Effector CD4-positive, alpha-beta T cell (primary cell): ENCODE measurements around the gene SRGAP1.

ENCODE experiments used
- DNase-seq: peaks from one replicate; pipeline ENCODE4 v3.0.0-alpha.2; 2020

SRGAP1 gene

GRCh38 chr12:63911341-63911740 is 66.8 kb downstream of the SRGAP1 start:
- DNase-seq: no peak

- no peak for DNase-seq
Measured at GRCh38 chr12:63912651-63913050, 68.2 kb downstream of the SRGAP1 start.

GRCh38 chr12:63913929-63914328 is 69.4 kb downstream of the SRGAP1 start:
- no peak for DNase-seq

- DNase-seq: no peak
Measured at GRCh38 chr12:63915105-63915800, 70.8 kb downstream of the SRGAP1 start.

DNA sequence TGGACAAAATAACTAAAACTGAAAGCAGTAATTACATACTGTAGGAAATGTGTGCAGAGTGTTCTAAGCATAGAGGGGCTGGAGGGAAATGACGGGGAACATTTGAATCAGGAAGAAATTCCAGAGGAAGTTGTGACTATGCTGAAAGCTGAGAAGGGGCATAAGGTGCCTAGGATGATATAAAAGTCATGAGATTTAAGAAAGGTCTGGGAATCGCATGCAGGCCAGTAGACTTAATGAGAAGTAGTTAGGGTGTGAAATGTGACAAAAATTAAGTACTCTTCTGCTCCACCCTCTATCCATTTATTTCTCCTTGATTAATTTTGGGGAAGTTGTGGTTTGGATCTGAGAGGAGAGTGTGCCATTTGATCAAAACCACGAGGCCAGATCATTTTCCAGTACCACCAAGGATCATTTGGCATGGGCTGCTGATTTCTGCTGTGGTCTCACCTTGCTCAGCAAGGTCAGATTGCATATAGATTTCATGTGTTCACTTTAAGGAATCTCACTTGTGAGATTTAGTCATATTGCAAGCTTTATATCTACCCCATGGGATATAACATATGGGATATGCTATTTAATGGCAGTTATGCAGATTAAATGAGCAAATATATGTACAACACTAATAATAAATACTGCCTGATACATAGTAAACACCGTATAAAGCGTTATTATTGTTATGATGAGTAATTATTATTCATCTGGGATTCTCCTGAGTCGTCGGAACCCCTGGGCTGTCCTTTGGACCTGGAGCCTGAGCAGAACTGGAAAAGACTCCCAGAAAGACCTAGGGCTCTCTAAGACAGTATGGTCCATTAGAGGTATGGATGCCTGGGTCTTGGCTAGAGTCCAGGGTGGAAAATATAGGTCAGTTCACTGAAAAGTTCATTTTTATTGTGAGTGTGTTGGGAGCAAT is 72.3 kb downstream of the SRGAP1 start:
- no peak for DNase-seq

DNA sequence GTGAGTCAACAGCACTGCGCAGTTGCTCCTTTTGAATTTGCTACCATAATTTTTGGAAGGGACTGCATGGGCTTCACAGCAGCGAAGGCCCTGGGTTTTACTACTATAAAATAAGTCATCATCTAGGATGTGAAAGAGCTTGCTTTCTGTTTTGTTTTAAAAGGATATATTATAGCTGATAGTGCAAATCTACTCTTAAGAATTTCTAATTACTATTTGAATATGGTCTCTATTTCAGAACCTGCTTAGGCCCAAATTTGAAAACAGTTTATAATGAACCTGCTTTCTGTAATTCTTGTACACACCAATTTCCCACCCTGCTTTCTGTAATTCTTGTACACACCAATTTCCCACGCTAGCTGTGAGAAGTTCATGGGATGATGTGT is 73.0 kb downstream of the SRGAP1 start:
- DNase-seq: no peak

- DNase-seq: no peak
Measured at GRCh38 chr12:63917864-63918799, 73.6 kb downstream of the SRGAP1 start.

DNA sequence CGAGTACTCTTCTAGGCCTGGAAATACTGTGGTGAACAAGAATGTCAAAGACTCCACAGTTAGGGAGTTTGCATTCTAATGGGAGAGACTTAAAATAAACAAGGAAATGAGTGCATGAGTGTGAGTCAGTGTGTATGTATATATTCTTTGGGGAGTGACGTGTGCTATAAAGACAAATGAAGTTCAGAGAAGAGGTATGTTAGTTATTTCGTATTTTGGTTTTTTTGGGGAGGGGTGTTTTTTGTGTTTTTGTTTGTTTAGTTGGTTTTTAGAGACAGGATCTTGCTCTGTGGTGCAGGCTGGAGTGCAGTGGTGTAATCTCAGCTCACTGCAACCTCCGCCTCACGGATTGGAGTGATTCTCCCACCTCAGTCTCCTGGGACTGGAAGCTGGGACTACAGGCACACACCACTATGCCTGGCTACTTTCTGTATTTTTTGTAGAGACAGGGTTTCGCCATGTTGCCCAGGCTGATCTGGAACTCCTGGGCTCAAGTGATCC is 74.3 kb downstream of the SRGAP1 start:
- no peak for DNase-seq

DNA sequence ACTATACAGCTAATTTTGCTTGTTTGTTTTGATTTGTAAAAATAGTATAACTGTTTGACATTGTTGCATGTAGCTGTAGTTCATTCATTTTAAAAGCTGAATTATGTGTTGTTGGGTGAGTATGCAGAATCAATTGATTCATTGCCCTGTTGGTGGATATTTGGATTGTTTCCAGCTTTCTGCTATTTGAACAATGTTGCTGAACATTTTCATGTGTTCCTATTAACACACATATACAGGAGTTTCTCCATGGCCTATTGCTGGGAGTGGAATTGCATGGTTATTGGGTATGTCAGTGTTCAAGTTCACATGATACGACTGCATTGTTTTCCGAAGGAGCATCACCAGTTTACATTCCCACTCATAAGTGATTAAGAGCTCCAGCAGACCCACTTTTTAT is 75.3 kb downstream of the SRGAP1 start:
- no peak for DNase-seq

DNA sequence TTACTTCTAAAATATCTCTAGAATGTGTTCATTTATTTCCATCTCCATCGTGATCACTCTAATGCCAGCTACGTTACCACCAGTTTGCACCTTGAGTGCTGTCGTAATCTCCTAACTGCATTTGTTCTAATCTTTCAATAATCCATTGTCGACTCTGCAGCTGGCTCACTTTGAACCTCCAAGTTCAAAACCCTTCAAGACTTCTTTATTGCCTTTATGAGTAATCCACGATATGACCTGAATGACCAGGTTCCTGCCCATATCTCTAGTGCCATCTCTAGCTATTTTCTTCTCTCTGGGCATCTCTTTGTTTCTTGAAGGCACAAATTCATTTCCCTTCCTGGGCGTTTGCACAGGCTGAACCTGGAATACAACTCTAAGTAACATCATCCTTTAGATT is 76.7 kb downstream of the SRGAP1 start:
- DNase-seq: no peak

DNA sequence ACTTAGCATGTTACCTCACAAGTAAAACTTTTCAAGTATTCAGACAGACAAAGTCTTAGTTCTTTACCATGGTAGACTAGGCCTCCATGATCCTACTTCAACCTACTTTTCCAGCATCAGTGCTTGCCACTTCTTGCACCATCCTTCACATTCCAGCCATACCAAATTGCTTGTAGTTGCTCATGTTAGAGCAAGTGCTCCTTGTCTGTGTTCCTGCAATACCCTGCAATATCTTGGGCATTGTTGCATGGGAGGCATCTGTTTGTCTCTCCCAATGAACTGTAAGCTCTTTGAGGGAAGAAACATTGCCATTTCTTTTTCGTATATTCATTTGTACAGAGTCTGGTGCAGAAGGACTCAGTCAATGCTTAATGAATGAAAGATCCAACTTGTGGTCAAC is 78.0 kb downstream of the SRGAP1 start:
- DNase-seq: no peak

- no peak for DNase-seq
Measured at GRCh38 chr12:63924781-63925180, 80.3 kb downstream of the SRGAP1 start.

GRCh38 chr12:63927511-63927910 is 83.0 kb downstream of the SRGAP1 start:
- DNase-seq: no peak

DNA sequence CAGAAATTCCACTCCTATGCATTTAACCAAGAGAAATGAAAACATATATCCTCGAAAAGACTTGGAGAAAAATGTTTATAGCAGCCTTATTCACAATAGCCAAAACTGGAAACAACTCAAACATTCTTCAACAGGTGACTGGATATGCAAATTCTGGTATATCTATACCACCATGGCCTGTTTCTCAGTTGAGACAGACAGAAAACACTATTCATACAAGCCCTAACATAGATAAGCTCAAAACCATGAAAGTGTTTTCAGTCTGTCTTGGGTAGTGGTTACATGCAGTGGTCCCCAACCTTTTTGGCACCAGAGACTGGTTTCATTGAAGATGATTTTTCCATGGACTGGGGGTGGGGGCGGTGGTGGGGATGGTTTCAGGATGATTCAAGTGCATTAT is 83.8 kb downstream of the SRGAP1 start:
- DNase-seq: no peak

DNA sequence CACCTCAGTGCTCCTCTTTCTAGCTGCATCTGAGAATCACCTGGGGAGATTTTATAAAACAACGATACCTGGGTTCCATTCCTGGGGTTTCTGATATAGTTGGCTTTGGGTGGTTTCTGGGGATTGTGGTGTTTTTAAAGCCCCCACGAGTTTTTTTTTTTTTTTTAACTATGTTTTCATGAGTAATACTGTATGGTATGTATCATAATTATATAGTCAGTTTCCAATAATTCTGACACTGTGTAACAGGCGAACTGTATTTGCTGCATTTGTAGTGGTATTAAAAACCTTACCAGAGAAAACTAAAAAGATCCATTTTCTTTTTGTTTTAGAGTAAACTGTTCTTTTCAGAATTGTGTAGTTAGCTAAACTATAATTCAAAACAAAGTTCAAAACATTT is 84.9 kb downstream of the SRGAP1 start:
- DNase-seq: no peak

- DNase-seq: no peak
Measured at GRCh38 chr12:63930971-63931370, 86.5 kb downstream of the SRGAP1 start.

- no peak for DNase-seq
Measured at GRCh38 chr12:63931703-63932102, 87.2 kb downstream of the SRGAP1 start.

DNA sequence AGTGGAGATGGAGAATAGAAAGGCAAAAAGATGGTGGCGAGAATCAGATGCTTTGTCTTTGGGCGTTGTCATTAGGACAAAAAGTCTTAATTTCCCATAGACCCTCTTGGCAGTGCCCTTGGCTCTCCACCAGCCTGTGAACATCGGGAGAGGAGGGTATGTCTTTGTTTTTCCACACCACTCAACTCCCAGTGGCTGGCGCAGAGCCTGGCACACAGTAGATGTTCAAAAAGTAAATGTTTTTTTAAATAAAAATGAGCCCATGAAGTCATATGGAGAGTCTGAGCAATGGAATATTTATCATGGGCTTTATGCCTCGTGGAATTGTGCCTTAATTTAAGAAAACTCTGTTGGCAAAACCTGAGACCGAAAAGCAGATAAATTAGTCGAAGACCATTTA is 90.4 kb downstream of the SRGAP1 start:
- DNase-seq: no peak

GRCh38 chr12:63935361-63935760 is 90.9 kb downstream of the SRGAP1 start:
- no peak for DNase-seq

- DNase-seq: no peak
Measured at GRCh38 chr12:63937378-63938316, 93.1 kb downstream of the SRGAP1 start.

DNA sequence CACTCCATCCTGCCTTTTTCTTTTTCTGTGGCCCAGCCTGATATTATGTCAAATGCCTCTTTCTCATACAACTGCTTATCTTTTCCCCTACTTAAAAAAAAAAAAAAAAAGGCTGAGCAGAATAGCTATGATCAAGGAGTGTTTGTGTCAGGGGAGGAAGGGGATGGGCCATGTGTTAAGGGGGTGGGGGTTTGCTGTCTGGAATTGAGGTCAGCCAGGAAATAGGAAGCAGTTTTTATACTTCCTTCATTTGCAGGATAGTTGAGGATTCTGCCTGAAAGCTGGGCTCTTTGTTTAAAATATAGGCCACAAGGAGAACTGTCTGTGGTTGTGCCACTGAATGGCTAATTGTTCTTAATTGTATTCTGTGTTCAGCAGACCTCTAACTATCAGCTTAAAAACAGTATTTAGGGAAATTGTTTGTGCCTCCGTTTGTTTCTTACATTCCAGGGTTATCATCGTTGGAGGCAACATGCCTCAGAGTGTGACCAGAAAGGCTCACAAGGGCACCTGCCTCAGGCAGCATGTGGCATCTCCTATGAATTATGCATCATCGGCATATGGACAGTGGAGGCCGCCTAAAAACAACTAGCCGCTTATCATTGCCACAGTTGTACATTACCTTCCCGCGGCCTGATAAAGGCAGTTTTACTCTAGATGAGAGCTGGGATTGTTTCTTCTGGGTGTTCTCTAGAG is 96.0 kb downstream of the SRGAP1 start:
- no peak for DNase-seq
